HG02678 (cell line): Measurements from ENCODE around the gene SEMA4D.

ENCODE experiments used
- ATAC-seq: cut with Tn5 transposase; IDR thresholded peaks from one replicate; pipeline ENCODE4 v1.9.1; 2021; ENCODE audit warnings: mild to moderate bottlenecking, moderate library complexity; ENCODE audit not compliant: unreplicated experiment

The SEMA4D gene

DNA sequence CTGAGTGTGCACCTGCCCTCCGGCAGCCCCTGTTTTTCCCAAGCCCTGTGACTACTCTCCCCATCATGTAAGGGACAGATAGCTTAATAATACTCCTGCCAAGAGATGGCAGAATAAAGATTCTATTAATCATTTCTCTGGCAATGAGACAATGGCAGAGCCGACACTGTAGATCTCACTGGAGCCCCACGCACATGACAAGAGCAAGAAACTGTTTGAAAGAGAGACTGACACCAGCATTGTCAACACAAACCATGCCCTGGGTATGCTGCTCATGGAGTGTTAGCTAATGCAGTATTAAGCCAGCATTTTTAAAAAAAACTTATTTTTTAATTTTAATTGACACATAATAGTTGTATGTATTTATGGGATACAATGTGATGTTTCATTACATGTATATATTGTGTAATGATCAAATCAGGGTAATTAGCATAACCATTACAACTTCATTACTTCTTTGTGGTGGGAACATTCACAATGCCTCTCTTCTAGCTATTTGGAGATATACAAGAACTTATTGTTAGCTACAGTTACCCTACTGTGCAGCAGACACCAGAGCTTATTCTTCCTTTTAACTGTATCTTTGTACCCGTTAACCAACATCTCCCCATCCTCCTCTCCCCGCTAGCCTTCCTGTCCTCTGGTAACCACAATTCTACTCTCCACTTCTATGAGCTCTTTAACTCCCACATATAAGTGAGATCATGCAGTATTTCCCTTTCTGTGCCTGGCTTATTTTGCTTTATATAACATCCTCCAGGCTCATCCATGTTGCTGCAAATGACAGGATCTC is 31.5 kb upstream of the SEMA4D start:
- no peak for ATAC-seq

- no peak for ATAC-seq
These were observed 30.6 kb upstream of the SEMA4D start for GRCh38 chr9:89528540-89528939.

- no peak for ATAC-seq
These were observed 30.2 kb upstream of the SEMA4D start for GRCh38 chr9:89528131-89528530.

DNA sequence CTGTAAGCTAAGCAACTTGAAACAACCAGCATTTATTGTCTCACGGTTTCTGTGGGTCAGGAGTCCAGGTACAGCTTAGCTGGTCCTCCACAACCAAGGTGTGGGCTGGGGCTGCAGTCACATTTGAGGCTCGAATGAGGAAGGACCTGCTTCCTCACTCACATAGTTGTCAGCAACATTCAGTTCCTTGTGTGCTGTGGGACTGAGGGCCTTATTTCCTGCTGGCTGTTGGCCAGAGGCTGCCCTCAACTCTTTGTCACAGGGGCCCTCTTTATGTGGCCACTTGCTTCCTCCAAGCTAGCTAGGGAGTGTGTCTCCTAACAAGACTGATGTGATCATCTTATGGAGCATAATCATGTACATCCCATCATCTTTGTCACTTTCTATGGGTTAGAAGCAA is 29.2 kb upstream of the SEMA4D start:
- no peak for ATAC-seq

DNA sequence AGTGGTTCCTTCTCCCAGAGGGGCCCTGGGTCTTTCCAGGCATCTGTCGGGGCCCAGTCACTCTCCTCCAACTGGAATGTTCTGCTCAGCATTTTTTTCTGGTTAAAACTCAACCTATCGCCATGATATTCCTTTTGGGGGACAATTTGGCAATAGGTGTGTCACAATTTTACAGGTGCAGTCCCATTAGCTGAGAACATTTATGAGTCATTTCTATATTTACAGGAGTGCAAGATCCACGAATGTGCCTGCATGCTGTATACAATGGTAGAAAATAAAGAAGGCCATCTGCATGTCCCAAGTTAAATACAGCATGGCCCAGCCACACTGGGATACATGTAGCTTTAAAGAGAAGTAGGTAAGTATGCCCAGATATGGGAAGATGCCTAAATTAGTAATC is 28.8 kb upstream of the SEMA4D start:
- ATAC-seq: no peak

DNA sequence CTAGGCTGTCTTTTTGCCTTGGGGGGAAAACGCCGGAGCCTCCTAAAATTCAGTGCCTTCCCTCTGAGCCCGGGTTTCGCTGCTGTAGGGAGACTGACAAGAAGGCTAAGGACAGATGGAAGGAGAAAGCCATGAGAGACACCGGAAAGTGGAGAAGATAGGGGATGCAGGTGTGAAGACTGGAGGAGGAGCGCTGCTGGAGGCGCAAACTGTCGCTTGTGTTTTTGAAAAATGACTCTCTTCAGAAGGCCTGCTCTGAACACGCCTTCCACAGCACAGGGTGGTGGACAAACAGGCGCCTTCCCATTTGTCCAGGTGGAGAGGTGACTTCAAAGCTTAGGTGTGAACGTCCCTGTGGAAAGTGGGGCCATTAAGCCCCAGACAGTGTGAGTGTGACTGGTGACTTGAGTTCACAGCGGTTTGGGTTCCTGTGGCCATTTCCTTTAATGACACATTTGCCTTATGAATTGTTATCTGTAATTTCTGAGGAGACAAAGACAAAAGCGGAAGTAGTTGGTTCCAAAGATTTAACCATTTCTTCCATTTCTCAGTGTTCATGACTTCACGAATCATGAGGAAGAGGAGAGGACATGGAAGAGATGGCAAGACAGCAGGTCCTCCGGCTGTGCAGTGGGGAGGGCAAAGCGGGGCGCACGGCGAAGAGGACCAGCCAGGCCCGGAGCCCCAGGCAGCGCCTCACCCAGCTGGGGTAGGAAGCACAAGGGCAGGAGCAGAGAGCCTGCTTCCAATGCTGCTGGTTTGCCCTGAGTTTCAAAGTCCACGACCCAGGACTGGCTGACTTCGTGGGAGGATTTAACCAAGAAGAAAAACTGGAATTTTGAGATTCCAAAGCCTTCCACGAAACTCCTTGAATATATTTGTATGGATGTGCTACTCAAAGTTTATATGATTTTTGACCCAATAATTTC is 27.8 kb upstream of the SEMA4D start:
- ATAC-seq: no peak

- ATAC-seq: no peak
These were observed 27.1 kb upstream of the SEMA4D start for GRCh38 chr9:89524963-89525362.

GRCh38 chr9:89523948-89524347 is 26.0 kb upstream of the SEMA4D start:
- ATAC-seq: no peak

DNA sequence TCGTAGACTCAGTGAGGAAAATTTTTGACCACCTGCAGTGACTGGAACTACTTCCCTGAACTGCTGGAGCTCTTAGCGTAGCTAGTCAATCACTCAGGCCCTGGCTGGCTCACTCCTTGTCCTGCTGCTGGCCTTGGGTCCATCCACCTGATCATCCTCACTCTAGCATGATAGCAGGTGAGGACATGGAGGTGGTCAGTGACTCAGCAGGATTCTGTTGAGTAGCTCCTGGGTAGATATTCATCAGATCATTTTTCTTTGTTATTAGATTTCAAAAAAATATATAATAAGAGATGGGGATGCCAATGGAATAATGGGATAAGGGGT is 25.0 kb upstream of the SEMA4D start:
- ATAC-seq: no peak

DNA sequence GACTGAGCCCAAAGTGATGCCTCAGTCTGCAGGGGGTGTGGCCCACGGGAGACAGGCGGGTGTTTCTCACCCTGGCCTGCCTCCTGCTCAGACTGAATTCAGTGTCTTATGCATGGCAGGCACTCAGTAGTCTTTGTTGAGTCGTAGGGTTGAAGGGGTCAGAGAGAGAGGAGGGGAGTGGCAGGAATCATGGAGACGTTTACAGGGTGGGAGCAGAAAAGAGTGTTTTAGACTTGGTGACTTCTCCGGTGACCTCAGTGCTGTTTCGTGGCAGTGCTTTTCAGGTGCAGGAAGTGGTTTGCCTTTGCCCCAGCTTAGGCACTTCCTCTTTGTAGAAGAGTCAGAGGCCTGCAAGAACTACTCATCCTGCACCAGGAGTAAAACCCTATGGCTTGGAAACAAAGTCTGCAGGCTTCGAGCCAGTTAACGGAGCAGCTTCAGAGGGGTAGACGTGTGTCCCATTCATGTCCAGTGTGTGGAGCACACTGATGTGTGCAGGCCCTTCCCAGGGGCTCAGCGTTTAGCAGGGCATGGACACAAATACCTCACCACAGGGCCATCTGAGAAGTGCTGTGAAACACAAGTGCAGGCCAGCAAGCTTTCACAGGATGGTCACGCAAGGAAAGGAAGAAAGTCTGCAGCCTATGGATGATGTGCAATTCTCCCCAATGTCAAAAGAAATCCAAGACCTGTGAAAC is 24.5 kb upstream of the SEMA4D start:
- peak; percentile 89 for ATAC-seq

DNA sequence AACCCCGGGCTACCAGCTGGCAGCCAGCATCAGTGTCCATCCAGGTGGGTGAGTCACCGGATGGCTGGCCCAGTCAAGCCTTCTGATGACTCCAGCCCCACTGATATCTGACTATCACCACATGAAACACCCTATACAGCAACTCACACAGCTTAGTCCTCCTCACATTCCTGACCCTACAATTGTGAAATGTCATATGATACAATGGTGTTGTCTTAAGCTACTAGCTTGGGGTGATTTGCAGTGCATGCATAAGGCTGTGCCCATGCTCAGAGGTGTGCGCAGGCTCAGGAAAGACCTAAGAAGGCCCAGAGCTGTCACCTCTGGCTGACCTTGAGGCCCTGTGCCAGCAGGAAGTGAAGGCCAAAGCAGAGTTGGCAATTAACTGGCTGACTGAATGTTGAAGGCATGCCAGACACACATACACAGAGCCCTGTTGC is 21.5 kb upstream of the SEMA4D start:
- no peak for ATAC-seq

GRCh38 chr9:89518466-89519365 is 20.8 kb upstream of the SEMA4D start:
- ATAC-seq: no peak

DNA sequence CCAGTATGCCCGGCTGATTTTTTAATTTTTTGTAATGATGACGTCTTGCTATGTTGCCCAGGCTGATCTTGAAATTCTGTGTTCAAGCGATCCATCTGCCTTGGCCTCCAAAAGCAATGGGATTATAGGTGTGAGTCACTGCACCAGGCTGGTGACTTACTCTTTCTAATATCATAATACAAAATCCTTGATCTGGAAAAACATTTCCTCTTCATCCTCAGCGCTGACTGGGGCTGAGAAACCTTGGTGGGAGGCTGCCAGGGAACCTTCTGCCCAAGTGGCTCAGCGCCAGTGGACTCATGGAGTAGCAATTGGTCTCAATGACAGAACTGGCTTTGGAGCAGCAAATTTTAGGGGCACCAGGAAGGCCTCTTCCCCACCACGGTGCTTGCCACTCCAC is 17.5 kb upstream of the SEMA4D start:
- ATAC-seq: no peak

GRCh38 chr9:89514956-89515355 is 17.0 kb upstream of the SEMA4D start:
- ATAC-seq: no peak

- ATAC-seq: no peak
These were observed 16.4 kb upstream of the SEMA4D start for GRCh38 chr9:89514337-89514736.

DNA sequence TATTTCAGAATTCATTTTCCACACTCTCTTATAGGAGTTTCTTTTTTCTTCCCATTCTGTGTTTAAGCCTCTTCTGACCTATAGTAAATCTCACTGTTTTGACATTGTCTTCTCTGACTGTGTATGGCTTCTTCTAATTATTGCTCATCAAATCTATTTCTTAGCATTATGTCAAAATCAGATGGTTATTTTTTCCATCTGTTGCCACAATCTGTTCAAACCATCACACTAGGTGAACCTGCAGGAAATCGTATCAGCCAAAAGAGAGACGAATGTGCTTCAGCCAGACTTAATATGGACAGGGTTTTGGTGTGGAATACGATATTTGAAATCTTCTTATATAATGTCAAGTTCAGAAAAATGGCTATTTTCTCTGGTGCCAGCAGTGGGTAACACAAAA is 15.9 kb upstream of the SEMA4D start:
- no peak for ATAC-seq

- no peak for ATAC-seq
These were observed 14.5 kb upstream of the SEMA4D start for GRCh38 chr9:89512382-89512781.

GRCh38 chr9:89508951-89509615 is 11.2 kb upstream of the SEMA4D start:
- ATAC-seq: no peak

- no peak for ATAC-seq
These were observed 8.0 kb upstream of the SEMA4D start for GRCh38 chr9:89505911-89506310.

DNA sequence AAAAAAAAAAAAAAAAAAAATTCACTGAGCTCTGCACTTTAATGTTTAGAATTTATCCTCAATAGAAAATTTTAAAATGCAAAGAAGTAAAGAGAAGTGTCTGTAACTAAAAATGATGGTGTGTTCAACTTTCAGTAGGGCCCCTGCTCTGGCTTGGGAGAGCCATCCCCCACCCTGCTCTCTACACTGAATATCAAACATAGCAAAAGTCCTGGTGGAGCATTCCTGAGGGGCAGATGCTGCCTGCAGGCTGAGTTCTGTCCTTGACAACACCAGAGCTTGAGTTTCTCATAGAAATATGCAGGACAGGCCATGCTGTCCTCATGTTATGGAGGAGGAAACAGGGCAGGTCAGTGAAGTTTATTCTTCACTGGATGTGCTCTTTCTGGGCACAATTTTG is 7.1 kb upstream of the SEMA4D start:
- no peak for ATAC-seq
